Fibroblast of skin of back (primary cell): ENCODE results near the gene ATP6V0D1.

Source experiments
- DNase-seq: peaks from one replicate; pipeline ENCODE4 v3.0.0-alpha.2; 2013

ATP6V0D1 gene

GRCh38 chr16:67390816-67391423, 90.0 kb downstream of the ATP6V0D1 start:
- DNase-seq: no peak

- DNase-seq: no peak
Observed at GRCh38 chr16:67389911-67390815, 90.8 kb downstream of the ATP6V0D1 start.

DNA sequence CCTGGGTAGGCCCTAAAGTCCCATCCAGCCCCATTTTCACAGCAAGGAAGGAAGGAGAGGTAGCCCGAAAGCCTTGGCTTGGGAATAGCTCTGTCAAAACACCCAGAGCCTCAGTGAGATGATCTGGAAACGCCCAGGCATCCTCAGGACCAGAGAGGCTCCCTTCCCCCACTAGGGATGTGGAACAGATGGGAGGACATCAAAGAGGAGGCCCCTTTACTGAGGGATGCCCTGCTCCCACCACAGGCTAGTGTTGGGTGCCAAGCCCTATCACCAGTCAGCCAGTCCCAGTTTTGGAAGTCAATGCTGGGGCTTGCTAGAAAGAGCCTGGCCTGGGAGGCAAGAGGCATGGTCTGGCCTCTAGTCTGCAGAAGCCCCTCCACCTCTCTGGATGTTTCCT, 92.4 kb downstream of the ATP6V0D1 start:
- DNase-seq: no peak

- no peak for DNase-seq
Observed at GRCh38 chr16:67388191-67388590, 92.8 kb downstream of the ATP6V0D1 start.
